ENCODE data around the gene TECPR2.

Gene TECPR2

DNA sequence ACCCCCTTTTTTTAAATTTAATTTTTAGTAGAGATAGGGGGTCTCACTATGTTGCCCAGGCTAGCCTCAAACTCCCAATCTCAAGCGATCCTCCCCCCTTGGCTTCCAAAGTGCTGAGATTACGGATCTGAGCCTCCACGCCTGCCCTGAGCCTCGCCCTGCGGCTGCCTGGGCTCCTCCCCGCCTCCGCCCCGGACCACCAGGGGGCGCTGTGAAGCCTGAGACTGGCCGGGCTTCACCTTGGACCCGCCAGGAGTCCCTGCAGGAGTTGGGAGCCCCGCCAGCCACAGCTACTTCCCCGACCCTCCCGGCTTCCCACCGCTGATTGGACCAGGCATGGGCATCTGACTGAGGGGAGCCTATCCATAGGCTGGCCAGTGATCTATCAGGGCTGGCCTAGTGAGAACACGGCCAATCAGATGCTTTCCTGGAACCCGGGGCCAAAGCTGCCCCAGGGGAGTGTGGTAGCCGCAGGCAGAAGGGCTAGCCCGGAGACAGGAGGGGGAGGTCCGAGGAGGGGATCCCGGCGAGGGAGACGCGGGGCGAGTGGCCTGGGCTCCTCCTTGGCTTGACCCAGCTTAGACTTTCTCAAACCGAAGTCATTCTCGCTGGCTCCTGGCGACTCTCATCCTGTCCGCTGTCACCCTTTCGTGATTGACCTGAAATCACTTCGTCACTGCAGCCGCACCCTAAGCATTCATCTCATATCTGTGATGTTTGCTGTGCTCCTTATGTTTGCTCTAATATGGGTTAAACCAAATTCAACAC lies 161.9 kb downstream of the TECPR2 start:
- H3K4me3 ChIP-seq (ENCODE audit: low read length): peak overlapping the region; percentile 59
- DNase-seq (ENCODE audit: low read depth): peak; percentile 99
- TF ChIP-seq, protein P1, sequence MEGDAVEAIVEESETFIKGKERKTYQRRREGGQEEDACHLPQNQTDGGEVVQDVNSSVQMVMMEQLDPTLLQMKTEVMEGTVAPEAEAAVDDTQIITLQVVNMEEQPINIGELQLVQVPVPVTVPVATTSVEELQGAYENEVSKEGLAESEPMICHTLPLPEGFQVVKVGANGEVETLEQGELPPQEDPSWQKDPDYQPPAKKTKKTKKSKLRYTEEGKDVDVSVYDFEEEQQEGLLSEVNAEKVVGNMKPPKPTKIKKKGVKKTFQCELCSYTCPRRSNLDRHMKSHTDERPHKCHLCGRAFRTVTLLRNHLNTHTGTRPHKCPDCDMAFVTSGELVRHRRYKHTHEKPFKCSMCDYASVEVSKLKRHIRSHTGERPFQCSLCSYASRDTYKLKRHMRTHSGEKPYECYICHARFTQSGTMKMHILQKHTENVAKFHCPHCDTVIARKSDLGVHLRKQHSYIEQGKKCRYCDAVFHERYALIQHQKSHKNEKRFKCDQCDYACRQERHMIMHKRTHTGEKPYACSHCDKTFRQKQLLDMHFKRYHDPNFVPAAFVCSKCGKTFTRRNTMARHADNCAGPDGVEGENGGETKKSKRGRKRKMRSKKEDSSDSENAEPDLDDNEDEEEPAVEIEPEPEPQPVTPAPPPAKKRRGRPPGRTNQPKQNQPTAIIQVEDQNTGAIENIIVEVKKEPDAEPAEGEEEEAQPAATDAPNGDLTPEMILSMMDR (IDR thresholded peaks at IDR 0.05; ENCODE audit: insufficient read depth, low read depth, low read length, missing control alignments): peak; percentile 87

DNA sequence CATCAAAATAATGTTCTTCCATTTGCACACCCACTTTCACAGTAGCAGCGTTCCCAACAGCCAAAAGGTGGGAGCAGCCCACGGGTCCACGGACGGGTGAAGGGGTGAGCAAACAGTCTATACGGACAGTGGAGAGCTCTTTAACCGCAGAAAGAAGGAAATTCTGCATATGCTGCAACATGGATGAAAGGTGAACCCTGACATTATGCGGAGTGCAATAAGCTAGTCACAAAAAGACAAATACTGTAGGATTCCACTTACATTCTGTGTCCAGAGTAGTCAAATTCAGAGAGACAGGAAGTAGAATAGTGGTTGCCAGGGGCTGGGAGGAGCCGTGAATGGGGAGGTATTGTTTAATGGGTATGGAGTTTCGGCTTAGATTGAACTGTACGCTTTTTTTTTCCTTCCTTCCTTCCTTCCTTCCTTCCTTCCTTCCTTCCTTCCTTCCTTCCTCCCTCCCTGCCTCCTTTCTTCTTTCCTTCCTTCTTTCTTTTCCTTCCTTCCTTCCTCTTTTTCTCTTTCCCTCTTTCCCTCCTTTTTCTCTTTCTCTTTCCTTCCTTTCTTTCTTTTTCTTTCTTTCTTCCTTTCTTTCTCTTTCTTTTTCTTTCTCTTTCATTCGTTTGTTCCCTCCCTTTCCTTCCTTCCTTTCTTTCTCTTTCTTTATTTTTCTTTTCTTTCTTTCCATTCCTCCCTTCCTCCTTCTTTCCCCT lies 162.6 kb downstream of the TECPR2 start:
- DNase-seq (ENCODE audit: low read depth): peak; percentile 74
- H3K4me3 ChIP-seq (ENCODE audit: low read length): peak overlapping the region; percentile 59
- TF ChIP-seq, protein P1 (IDR thresholded peaks at IDR 0.05; ENCODE audit: insufficient read depth, low read depth, low read length, missing control alignments): no peak

DNA sequence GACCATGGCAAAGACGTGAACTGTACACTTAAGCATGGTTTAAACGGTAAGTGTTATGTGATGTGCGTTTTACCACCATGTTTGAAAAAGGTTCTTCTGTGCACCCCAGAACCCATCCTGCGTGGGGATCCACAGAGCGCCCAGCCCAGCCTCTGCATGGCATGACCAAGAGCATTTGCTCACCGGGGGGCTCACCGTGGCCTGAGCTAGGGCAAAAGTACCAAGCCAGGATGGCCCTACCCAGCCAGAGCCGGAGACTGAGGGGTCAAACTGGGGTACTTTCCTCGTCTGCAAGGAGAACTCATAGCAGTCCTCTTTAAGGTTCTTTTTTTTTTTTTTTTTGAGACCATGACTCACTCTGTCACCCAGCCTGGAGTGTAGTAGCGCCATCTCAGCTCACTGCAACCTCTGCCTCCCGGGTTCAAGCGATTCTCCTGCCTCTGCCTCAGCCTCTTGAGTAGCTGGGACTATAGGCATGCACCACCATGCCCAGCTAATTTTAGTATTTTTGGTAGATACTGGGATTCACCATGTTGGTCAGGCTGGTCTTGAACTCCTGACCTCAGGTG lies 163.3 kb downstream of the TECPR2 start:
- no peak for DNase-seq (ENCODE audit: low read depth)
- H3K4me3 ChIP-seq (ENCODE audit: low read length): no peak overlapping the region
- TF ChIP-seq, protein P1 (IDR thresholded peaks at IDR 0.05; ENCODE audit: insufficient read depth, low read depth, low read length, missing control alignments): no peak

DNA sequence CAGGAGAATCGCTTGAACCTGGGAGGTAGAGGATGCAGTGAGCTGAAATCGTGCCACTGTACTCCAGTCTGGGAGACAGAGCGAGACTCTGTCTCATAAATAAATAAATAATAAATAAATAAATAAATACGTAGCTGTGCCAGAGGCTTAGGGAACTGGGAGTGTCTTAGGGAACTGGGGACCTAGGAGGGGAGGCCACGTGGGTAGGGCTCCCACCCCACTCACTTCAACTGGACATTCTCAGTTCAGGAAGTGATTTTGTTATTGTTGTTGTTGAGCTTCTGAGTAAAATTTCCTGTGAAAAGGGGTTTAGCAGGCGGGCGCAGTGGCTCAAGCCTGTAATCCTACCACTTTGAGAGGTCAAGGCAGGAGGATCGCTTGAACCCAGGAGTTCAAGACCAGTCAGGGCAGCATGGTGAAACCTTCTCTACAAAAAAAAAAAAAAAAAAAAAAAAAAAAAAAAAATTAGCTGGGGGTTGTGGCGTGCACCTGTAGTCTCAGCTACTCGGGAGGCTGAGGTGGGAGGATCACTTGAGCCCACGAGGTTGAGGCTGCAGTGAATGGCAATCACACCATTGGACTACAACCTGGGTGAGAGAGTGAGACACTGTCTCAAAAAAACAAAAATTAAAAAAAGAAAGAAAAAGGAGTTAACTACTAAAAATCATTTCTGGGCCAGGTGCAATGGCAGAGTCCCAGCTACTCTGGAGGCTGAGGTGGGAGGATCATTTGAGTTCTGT lies 165.9 kb downstream of the TECPR2 start:
- TF ChIP-seq, protein P1 (IDR thresholded peaks at IDR 0.05; ENCODE audit: insufficient read depth, low read depth, low read length, missing control alignments): no peak
- no peak for DNase-seq (ENCODE audit: low read depth)
- H3K4me3 ChIP-seq (ENCODE audit: low read length): no peak overlapping the region

DNA sequence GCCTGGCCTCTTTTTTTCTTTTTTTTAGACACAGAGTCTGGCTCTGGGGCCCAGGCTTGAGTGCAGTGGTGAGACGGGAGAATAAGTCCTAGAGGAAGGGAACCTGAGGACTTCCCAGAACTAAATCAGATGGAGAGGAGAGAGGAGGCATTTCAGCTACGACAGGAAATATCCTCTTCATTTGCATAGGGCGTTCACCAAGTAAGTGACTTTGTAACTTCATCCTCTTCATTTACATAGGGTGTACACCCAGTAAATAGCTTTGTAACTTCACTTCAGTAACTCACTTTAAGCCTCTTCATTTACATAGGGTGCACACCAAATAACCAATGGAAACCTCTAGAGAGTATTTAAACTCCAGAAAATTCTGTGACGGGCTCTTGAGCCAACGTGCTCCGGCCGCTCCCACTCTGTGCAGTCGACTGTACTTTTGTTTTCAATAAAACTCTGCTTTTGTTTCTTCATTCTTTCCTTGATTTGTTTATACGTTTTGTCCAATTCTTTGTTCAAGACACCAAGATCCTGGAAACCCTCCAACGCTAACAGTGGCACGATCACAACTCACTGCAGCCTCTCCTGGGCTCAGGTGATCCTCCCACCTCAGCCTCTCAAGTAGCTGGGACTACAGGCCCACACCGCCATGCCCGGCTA lies 168.2 kb downstream of the TECPR2 start:
- H3K4me3 ChIP-seq (ENCODE audit: low read length): no peak overlapping the region
- peak; percentile 69 for DNase-seq (ENCODE audit: low read depth)
- TF ChIP-seq, protein P1 (IDR thresholded peaks at IDR 0.05; ENCODE audit: insufficient read depth, low read depth, low read length, missing control alignments): no peak

DNA sequence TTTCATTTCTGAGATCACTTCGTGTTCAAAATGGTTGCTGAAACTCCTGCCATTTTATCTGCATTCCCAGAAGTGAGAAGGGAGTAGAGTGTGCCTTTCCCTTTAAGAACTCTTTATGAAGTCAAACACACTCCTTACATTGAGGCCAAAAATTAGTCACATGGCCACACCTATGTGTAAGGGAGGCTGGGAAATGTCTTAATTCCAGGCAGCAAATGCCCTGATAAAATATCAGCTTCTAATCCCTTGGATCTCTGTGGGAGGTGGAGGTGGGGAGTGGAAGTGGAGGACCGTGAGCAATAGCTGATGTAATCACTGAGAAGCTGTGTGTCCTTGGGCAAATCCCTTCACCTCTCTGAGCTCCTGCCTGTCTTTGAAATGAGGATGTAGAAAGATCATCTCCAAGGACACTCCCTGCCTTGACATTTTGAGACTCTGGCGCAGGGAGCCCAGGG lies 169.5 kb downstream of the TECPR2 start:
- peak; percentile 93 for DNase-seq (ENCODE audit: low read depth)
- H3K4me3 ChIP-seq (ENCODE audit: low read length): no peak overlapping the region
- TF ChIP-seq, protein P1 (IDR thresholded peaks at IDR 0.05; ENCODE audit: insufficient read depth, low read depth, low read length, missing control alignments): no peak
